HG03175 (cell line): ENCODE results near the gene EIF5AL1.
"Not testable (repeated sequence)": the region's sequence is repeated elsewhere in the genome, so short reads cannot be mapped to it uniquely, and the experiment has no call there.

ENCODE experiments used
- ATAC-seq: cut with Tn5 transposase; IDR thresholded peaks from one replicate; pipeline ENCODE4 v1.9.1; 2021; ENCODE audit warnings: mild to moderate bottlenecking, moderate library complexity; ENCODE audit not compliant: unreplicated experiment

Gene EIF5AL1

DNA sequence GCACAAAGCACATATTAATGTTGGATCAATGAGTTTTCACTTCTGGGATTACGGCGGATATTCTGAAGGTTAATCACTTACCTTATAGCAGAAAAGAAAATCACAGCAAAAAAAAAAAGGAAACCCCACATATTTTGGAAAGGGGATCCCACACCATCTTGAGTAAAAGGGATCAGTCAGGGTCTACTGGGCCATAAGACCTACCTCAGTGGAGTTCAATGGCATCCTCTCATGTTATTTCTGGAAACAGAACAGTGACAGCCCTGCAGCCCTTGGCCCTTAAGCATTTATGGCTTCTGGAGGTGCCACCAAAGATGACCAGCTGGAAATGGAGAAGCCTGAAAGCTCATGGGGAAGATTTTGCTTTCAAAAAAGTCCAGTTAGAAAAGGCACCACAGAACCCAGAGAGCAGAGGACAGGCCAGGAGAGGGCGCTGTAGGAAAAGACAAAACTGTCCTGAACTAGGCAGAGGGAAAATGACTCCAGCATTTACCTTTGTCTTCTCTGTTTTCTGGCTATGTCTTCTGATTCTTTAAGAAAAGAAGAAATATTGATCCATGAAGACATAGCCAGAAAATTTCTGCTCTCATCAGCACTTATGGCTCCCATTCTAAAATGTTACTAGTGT, 2.9 kb upstream of the EIF5AL1 start:
- ATAC-seq, result peak; percentile 65

DNA sequence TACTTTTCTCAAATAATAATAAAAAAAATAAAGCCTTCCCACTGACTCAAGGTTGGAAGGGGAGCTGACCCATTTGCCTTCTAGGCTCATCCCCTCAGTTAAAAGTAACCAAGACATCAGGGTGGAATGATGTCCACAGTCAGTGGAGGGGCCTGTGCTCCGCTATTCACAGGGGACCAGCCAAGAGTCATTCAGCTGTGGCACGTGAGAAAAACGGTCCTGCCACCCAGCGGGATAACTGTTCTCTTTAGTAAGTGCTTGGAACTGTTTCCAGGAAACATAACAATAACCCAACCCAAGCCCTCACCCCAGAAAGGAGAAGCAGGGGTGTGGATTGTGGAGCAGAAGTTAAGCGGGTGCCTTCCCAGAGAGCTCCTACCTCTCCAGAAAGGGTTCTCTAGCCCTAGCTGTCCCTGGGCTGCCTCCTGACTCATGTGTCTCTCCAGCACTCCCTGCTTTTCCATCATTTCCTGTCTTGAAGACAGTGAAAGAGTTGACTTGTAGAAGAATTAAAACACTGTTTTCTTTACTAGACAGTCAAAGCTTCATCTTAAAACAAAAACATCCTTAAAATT, 2.3 kb upstream of the EIF5AL1 start:
- not testable (repeated sequence) for ATAC-seq

DNA sequence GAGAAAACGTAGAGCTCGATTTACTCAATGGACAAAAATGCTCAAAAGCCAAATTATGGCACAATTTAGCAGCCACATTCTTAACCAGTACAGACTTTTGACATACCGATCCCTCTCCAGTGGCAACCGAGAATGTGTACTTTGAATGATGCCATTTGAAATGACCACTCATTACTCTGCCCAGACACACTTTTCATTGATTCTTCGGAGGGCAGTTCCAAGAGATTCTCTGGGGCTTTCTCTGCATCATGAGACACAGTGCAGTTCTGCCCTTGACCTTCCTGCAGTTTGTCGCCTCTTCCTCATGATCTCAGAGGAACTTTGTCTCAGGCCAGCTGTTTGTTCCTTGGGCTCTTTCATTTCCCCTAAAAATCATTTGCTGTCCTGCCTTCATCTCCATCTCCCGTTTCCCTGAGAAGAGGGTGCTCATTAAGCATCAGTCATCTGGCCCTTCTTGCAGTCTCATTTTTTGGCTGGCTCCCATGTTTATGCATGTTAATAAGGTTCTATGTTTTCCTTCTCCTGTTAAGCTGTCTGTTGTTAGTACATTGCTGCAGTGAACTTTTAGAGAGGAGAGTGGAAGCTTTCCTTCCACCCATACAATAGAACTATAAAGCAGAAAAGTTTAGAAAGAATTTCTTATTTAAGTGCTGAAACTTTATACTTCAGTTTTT, 4.3 kb downstream of the EIF5AL1 start:
- not testable (repeated sequence) for ATAC-seq

DNA sequence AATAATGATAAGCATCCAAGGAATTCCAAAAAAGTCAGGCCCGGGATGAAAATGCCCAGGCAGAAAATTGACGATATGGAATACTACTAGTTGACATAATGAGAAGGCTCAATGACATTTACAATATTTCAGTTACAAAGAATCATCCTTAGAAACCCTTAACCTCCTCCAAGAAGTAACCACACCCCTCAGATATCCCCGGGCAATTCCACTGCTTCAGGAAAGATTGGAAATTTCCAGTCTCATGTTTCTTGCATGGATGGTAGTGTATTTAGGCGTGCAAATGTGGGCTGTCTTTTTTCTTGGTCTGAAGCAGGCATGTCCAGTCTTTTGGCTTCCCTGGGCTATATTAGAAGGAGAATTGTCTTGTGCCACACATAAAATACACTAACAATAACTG, 5.2 kb downstream of the EIF5AL1 start:
- not testable (repeated sequence) for ATAC-seq

DNA sequence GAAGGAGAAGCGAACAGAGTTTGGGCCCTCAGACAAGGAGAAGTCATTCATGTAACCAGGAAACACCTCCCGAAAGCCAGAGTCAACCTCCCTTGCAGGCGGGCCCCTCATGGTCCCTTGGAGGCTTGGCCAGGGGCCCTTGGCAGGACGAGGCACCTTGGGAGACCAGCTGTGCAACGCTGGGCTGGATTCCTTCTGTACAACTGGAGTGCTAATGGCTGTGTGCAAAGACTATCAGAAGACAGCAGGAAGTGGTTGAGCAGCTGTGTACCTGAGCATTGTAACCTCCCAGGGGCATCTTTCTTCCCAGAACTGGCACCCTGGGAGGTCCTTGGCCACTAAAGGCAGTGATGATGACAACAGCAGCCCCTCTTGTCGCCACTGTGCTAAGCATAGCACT, 9.4 kb downstream of the EIF5AL1 start:
- not testable (repeated sequence) for ATAC-seq

DNA sequence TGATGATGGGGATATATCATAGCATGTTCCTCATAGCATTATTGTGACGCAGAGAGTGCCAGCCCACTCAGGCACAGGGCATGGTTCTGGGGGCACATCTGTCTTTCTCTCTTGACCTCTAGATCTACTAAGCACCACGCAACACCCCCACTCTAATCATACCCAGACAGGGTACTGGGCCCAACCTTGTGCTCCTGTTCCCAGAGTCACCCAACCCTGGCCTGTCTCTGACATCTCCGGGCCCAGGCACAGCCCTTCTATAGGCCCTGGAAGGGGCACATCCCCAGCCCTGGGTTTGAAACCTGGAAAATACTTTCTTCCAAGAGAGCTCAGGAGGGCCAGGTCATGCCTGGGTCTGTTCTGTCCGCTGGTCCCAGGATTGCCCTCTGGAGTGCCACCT, 10.1 kb downstream of the EIF5AL1 start:
- ATAC-seq, result not testable (repeated sequence)

DNA sequence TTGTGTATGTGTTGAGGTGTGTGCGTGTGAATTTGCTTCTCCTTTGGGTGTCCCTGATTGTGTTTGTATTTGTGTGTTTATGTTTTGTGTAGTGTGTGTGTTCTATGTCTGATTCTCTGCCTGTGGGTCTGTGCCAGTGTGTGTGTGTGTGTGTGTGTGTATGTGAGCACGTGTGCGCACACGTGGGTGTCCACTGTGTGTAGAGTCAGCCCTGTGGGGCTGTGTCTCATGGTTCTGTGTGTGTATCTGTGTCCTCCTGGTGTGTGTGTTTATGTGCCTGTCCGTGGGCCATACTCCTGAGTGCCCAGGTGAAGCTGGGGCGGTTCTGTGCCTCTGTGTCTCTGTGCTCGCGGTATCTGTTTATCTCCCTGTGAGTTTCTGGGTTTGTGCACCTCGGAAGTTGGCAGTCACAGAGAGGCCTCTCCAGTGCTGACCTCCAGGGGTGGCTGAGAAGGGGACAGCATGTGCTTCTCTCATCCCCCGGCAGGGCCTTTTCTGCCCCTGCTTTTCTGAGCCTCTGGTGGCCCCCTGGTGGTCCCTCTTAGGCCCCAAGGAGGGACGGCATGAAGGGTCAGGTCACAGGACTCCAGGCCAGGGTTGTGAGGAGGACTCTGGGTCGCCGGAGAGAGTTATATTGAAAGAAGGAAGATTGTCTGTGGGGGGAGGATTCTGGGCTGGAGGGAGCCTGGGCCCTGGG, 11.0 kb downstream of the EIF5AL1 start:
- not testable (repeated sequence) for ATAC-seq

DNA sequence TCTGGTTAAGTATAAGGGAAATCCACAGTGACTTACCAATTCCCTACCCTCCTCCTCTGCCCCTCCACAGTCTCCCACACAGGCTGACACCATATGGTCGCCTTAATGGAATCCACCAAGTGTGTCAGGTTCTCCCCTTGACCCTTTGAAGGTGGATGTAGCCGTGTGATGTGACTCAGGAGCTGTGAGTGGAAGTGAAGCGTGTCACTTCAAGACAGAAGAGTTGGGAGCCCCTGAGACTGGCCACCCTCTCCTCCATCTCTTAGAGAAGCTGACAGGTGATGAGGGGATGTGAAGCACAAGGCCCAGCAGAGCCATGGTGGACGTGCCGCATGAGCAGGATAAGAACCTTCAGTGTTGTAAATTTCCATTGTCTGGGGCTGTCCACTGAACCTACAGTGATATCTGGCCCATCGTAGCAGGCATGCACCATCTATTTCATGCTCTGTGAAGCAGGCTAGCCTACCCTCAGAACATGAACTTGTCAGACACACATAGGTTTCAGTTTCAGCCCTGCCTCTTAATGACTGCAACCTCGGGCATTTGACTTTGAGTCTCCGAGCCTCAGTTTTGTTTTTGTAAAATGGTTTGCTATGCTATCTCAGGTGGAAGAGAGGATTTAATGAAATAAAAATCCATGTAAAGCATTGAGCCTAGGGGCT, 12.8 kb downstream of the EIF5AL1 start:
- peak; percentile 93 for ATAC-seq

DNA sequence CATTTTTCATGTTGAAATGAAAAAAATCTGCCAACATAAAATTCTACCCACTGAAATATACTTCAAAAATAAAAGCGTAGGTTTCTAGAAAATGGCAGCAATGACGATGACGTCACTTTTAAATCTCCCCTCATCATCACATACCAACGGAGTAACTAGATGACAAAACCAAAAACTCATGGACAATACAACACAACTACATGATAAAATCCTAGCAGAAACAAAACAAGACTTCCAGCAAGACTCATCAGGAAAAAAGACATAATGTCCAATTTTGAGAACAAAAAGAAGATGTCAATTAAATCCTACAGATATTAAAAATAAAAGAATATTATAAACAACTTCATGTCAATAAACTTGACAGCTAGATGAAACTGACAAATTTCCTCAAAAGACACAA, 15.9 kb downstream of the EIF5AL1 start:
- not testable (repeated sequence) for ATAC-seq

DNA sequence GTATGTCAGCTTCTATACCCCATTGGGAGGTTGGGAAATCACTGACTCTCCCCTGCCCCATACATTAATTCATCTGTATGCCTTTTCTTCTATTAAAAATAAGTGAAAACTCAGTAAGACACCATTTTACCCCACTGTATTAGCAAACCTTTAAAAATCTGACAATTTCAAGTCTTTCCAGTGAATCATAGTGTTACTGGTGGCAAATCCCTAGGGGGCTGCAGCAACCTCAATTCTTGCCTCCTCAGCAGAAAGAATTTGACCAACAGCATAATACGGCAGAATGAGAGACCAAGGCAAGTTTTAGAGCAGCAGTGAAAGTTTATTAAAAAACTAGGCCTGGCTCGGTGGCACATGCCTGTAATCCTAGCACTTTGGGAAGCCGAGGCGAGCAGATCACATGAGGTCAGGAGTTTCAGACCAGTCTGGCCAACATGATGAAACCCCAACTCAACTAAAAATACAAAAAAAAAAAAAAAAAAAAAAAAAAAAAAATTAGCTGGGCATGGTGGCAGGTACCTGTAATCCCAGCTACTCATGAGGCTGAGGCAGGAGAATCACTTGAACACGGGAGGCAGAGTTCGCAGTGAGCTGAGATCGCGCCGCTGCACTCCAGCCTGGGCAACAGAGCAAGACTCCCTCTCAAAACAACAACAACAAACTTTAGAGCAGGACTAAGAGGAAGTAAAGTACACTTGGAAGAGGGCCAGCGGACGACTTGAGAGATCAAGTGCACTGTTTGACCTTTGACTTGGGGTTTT, 21.0 kb downstream of the EIF5AL1 start:
- not testable (repeated sequence) for ATAC-seq

DNA sequence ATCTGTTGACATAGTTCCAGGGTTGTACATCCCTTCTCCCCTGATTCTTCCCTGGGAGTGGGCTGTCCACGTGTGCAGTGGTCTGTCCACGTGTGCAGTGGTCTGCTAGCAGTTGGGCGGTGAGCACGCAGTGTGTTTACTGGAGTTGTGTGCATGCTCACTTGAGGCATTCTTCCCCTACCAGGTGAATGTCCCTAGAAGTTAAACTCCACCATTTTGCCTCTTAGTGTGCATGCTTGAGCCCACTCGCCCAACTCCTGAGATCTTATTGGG, 21.5 kb downstream of the EIF5AL1 start:
- ATAC-seq, result not testable (repeated sequence)

DNA sequence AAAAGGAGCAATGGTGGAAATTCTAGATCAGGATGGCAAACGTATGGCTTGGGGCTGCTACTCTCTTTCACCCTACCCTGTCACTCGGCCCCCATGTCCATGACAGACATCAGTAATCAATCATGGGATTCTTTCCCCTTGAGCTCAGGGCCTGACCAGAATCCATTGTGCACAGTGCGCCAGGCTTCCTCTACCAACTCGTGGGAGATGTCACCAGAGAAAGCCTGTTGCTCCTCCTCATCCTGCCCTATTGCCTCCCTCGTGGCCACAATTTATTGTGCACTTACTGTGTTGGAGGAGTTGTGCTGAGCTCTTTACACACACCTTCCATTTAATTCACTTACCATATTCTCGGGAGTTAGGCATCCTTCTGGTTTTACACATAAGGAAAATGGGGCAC, 26.0 kb downstream of the EIF5AL1 start:
- ATAC-seq, result not testable (repeated sequence)

DNA sequence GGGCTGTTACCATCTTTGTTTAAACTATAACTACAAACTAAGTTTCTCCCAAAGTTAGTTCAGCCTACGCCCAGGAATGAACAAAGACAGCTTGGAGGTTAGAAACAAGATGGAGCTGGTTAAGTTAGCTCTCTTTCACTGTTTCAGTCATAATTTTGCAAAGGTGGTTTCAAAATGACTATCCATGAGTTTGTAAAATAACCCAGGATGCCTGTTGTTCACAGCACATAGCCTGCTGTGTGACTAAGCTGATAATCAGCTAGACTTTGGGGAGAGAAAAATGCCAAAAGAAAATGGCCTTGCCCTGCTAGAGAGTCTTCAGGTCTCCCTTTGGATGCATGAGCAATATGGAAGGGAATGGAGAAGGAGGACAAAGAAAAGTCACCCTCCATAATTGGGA, 28.6 kb downstream of the EIF5AL1 start:
- ATAC-seq, result peak; percentile 82

DNA sequence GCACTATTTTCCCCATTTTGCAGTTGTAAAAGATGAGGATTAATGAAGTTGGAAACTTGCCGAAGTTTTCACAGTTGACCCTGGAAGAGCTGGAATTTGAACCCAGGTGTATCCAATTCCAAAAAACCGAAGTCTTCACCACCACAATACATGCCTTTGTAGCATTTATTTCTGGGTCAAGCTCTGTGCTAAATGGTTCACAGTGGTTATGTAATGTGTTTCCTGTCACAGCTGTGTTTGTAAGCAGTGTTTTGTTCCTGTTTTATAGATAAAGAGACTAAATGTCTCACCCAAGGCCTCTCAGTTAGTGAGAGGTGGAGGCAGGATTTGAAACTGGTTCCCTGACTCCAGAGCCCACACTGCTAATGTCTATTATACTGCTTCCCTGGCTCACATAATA, 30.3 kb downstream of the EIF5AL1 start:
- no peak for ATAC-seq

DNA sequence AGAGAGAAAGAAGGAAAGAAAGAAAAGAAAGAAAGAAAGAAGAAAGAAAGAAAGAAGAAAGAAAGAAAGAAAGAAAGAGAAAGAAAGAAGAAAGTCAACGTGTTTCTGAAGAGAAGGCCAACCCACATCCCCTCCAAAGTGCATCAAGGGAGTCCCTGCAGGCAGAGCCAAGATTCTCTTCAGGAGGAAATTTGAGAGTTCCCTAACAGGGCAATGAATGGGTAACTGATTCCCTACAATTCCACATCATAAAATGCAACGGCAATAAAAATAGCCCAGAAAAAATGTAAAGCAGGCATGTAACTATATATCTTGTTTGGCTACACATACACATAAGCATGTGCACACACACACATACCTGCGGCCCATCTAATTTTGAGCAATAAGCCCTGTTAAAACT, 32.1 kb downstream of the EIF5AL1 start:
- not testable (repeated sequence) for ATAC-seq

DNA sequence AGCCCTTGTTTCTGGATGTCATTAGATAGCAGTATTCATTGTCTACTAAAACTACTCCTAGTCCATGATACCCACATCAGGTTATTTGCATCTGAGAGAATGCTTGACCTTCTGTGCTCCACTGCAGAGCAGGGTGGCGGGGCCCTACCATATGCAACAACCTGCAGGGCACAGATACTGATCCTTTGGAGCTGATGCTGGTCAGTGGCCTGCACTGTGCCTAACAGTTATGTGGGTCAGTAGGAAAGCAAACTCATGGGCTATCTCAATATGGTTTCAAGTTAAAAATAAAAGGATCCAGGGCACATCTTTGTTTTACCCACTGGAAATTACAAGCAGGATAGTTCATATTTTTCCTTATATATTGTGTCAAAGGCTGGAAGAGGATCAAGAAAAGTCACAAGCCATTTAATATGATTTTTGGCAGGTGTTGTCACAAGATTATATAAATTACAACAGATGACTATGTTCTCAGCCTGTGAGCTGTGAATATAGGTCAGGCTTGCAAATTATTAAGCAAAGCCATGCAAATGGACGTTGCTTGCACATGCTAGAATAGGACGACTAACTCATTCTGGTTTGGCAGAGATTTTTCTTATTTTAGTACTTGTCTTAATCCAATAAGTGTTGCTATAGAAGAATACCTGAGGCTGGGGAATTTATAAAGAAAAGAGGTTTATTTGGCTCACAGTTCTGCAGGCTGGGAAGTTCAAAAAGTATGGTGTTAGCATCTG, 32.8 kb downstream of the EIF5AL1 start:
- not testable (repeated sequence) for ATAC-seq

DNA sequence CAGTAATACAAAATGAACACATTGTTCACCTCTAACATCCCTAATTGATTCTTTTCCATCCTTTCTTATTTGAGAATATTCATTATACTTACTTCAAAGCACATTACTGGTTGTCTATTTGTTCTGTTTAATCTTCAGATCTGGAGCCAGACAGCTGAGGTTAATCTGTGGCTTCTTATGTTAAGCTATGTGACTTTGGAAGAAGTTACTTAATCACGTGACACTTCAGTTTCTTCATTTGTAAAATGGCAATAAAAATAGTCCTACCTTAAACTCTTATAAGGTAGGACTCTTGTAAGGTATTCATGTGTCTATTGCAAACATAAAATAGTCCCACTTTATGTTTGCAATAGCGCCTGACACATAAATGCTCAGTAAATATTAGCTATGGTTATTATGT, 34.8 kb downstream of the EIF5AL1 start:
- ATAC-seq, result not testable (repeated sequence)

DNA sequence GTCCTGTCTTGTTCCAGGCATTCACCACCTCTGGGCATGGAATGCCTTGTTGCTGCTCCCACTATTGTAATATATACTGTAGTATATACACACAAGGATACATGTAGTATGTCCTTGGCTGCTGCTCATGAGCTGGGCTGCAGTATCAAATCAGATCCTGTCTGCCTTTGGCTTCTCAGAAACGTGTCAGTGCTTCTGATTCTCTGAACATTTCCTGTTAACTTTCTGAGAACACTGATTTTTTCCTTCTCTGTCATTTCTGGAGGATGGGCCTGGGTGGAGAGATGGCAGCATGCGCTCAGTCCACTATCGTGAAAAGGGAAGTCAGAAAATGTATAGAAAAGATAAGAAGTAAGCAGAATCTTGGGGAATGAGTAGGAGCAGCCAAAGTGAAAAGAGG, 35.6 kb downstream of the EIF5AL1 start:
- ATAC-seq, result no peak

DNA sequence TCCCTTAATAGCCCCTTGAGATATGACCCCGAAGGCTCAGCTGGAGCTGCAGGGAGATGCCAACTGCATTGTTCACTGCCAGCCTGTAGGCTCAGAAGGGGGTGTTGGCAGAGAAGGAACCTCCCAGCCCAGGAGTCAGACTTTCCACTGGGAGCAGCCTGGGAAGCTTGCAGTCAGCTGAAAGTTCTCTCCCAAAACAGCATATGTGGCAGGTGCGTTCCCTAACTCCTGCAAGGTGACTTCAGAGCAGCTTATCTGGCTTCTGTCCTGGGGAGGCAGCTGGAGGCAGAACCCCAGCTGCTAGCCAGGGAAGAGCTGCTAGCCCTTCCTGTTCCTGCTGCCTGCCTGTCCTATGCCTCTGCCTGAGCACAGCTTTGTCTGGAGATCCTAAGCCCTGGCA, 39.8 kb downstream of the EIF5AL1 start:
- ATAC-seq, result no peak
